Mesodermal cell (in vitro differentiated cells): Measurements from ENCODE around the gene MPPED1.

Source experiments
- H3K27ac ChIP-seq: 2 replicates; pipeline ENCODE4 v1.7.0; 2013; ENCODE audit warnings: mild to moderate bottlenecking, low read depth, low read length, moderate library complexity; ENCODE audit not compliant: severe bottlenecking
- H3K36me3 ChIP-seq: 2 replicates; pipeline ENCODE4 v1.7.1; 2013; ENCODE audit warnings: mild to moderate bottlenecking, low read length, moderate library complexity; ENCODE audit not compliant: control insufficient read depth, insufficient read depth
- H3K4me1 ChIP-seq: one replicate; pipeline ENCODE4 v1.7.1; 2013; ENCODE audit warnings: mild to moderate bottlenecking, low read length; ENCODE audit not compliant: insufficient read depth, control insufficient read depth, poor library complexity, severe bottlenecking
- H3K4me3 ChIP-seq: 2 replicates; pipeline ENCODE4 v1.7.0; 2013; ENCODE audit warnings: low read length, control low read depth, mild to moderate bottlenecking; ENCODE audit not compliant: insufficient read depth, poor library complexity, severe bottlenecking; ENCODE audit errors: extremely low read depth
- H3K9me3 ChIP-seq: 2 replicates; pipeline ENCODE4 v1.7.1; 2013; ENCODE audit warnings: mild to moderate bottlenecking, low read length, moderate library complexity; ENCODE audit not compliant: control insufficient read depth
- WGBS, 2 experiments: methylation state at CpG; one replicate each; pipeline ENCODE4 v1.1.5; 2013; ENCODE audit warnings: missing lambda C conversion rate in 2 of 2; ENCODE audit not compliant: insufficient coverage in 2 of 2; 5-methylcytosine and 5-hydroxymethylcytosine counted together

Gene MPPED1

DNA sequence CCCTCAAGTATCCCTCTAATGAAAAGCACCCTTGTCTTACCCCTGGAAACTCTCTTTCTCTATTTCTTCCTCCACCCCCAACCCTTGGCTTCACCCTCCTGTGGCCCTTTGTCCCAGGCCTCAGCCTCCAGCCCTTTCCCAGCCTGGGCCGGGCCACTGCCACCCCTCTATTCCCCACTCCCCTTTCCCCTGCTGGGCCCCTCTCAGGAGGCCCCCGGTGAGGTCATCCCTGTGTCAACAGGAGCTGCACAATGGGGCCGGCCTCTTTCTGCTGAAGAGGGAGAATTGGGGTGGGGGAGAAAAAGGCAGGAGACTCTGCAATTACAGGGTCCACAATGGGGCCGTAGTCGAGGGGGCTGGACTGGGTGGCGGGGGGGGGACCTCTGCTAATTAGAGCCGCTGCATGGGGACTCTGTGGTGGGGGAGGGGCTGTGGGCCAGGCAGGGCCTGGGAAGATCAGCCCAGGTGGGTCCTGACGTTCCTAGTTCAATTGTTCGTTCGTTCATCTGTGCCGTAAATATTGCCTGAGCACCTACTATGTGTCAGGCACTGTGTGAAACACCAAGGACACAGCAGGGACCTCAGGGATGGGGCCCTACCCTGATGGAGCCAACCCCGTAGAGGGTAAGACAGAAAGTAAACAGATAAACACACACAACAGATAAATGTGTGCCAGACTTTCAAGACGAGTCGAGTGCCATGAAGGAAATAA, 18.5 kb upstream of the MPPED1 start:
- H3K9me3 ChIP-seq = no peaks in the 10 kb centered on the region
- peaks cover 2% of the 10 kb centered on the region for H3K4me1 ChIP-seq
- no peak overlapping the region for H3K4me3 ChIP-seq
- no peak overlapping the region for H3K27ac ChIP-seq
- no peaks in the 10 kb centered on the region for H3K36me3 ChIP-seq
- WGBS, 2 experiments = 80 to 88% methylated on average over 5 to 11 of the region's 14 CpGs

DNA sequence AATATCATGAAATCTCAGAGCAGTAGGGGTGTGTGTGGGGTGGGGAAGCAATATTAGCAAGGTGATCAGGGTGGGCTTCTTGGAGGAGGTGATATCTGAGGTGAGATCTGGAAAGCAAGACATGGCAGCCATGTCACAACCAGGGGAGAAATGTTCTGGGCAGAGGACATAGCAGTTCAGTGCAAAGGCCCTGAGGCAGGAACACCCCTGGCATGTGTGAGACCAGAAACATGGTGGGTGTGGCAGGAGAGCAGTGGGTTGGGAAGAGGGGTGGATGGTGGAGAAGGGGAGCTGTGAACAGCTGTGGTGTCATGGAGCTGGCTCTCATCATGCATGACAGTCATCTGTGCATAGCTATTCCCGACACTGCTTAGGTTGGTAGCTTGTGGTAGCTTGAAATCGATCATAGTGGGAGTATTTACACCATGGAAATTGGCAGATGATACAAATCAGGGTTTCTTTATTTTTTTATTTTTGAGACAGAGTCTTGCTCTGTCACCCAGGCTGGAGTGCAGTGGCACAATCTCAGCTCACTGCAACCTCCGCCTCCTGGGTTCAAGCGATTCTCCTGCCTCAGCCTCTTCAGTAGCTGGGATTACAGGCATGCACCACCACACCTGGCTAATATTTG, 17.9 kb upstream of the MPPED1 start:
- Histone ChIP-seq H3K36me3 (no peaks in the 10 kb centered on the region), H3K9me3 (no peaks in the 10 kb centered on the region), H3K4me1 (peaks cover 2% of the 10 kb centered on the region), H3K4me3 (no peak overlapping the region), H3K27ac (no peak overlapping the region)
- WGBS, 2 experiments = 100% methylated on average over 2 of the region's 4 CpGs

DNA sequence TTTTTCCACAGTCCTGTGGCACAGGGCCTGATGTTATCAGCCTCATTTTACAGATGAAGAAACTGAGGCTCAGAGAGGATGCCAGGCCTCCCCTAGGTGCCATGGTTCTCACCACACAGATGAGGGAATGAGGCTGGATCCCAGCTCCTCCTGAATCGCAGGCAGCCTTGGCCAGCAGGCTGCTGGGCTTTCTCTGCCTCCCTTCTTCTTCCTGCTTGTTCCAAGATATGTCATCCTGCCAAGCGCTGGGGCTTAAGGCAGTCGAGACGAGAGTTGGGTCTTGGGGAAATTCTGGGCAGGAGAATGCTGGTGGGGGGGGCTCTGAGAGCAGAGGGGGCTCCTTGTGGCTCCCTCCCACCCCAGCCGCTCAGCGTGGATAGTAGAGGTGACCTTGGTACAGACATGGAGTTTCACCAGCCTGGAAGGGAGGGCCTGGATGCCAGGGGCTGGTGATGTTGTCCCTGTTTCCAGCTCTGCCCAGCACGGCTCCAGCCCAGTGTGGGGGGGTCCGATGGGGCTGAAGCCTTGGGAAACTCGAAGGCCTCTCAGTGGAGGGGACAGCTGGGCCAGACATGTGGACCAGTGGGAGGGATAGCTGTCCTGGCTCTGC, 16.6 kb upstream of the MPPED1 start:
- Histone ChIP-seq H3K36me3 (no peaks in the 10 kb centered on the region), H3K27ac (no peak overlapping the region), H3K4me1 (peaks cover 2% of the 10 kb centered on the region), H3K4me3 (no peak overlapping the region), H3K9me3 (no peaks in the 10 kb centered on the region)
- 83 to 84% methylated on average over 5 to 6 of the region's 9 CpGs for WGBS, 2 experiments

DNA sequence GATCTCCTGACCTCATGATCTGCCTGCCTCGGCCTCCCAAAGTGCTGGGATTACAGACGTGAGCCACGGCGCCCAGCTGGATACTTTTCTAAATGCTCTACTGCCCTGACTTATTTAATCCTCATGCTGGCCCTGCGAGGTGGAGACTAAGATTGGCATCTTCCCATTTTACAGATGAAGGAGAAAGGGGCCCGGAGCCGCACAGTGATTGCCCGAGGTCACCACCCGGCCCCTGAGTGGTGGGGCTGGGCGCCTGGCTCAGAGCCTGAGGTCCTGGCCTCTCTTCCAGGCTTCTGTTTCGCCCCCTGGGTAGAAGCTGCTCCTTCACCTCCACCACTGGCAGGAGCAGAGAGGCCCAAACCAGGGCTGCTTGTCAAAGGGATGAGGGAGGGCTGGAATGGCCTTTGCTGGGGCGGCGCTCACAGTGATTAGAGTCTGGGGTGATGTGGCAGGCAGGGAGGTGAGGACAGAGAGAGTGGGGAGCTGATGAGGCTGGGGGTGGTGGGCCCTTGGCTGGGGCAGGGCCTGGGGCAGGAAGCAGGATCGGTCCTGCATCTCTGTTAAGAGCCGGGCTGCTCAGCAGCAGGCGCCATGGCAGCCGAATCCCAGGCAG, 15.4 kb upstream of the MPPED1 start:
- no peaks in the 10 kb centered on the region for H3K9me3 ChIP-seq
- peaks cover 2% of the 10 kb centered on the region for H3K4me1 ChIP-seq
- H3K27ac ChIP-seq = no peak overlapping the region
- H3K4me3 ChIP-seq = no peak overlapping the region
- no peaks in the 10 kb centered on the region for H3K36me3 ChIP-seq
- whole genome bisulfite sequencing, 2 experiments = 91 to 94% methylated on average over 11 to 15 of the region's 17 CpGs

DNA sequence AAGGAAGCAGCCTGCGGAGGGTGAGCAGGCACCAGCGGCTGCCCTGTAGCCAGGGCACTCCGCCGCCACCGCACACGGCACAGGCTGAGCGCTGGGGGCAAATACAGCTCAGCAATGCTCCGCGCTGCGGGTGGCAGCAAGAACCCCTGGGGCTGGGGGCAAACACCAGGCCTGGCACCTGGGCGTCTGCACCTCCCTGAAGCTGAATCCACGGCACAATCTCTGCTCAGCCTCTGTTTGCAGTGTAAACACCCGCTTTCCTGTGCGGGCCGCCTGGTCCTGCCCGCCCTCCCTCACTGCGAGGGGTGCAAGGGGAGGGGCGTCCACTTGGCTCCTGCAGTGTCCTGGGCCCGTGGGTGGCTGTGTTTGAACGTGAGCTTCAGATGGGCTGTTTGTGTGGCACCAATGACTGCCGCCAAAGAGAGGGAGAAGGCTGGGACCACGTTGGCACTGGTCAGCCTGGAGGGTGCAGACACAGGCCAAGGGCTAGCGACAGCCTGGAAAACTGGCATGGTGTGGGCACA, 14.8 kb upstream of the MPPED1 start:
- Histone ChIP-seq H3K27ac (no peak overlapping the region), H3K4me3 (no peak overlapping the region), H3K4me1 (peaks cover 2% of the 10 kb centered on the region), H3K9me3 (no peaks in the 10 kb centered on the region), H3K36me3 (no peaks in the 10 kb centered on the region)
- 93% methylated on average over 23 of the region's 23 CpGs for WGBS, 2 experiments

DNA sequence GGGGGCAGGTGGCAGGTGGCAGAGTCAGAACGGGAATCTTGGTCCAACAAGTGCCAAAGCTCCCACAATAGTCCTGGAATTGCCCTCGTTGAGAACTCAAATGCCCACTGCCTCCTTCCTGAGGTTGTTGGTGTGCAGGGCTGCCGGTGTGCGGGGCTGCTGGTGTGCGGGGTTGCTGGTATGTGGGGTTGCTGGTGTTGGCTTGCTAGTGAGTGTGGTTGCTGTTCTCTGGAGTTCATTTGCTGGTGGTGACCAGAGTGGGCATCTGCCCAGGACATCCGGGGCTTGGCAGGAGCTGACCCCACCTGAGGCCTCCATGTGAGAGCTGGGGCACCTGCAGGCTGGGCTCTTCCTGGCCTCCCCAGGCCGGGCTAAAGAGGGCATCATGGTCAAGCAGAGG, 14.0 kb upstream of the MPPED1 start:
- Histone ChIP-seq H3K27ac (no peak overlapping the region), H3K36me3 (no peaks in the 10 kb centered on the region), H3K9me3 (no peaks in the 10 kb centered on the region), H3K4me1 (peaks cover 2% of the 10 kb centered on the region), H3K4me3 (no peak overlapping the region)
- WGBS, 2 experiments = 86 to 100% methylated on average over 1 to 5 of the region's 7 CpGs

DNA sequence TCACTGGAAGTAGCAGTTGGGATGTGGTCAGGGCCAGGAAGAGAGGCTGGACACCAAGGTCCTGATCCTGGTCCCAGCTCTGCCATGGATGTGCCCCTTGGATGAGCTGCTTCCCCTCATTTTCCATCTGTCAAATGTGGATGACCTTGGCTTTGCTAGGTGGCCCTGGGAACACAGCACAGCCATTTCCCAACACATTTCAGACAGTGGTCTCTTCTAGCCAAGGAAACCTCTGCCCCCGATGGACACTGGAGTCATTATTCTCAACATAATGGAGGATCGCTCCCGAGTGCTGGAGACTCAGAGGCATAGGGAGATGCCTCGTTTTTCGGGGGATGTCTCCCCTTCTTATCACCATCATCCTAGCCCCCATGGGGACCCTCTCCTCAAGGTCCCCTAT, 13.6 kb upstream of the MPPED1 start:
- WGBS, 2 experiments = 76 to 85% methylated on average over 3 to 5 of the region's 5 CpGs
- Histone ChIP-seq H3K36me3 (no peaks in the 10 kb centered on the region), H3K4me3 (no peak overlapping the region), H3K9me3 (no peaks in the 10 kb centered on the region), H3K4me1 (no peaks in the 10 kb centered on the region), H3K27ac (no peak overlapping the region)

DNA sequence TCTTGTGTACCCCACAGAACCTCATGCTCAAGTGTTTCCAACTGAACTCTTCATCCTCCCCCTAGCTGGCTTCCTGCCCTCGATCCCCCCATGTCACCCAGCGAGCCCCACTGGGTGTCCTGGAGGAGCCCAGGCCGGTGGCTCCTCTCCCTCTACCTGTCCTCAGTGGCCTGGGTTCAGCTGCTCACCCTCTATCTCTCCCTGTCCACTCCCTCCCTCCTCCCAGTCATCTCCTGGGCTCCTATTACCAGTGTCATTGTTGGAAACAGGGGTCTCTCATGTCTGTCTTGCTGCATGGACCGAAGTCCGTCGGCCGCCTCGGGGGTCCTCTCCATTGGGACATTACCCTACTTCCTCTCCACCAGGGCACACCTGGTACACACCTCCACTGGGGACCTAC, 12.9 kb upstream of the MPPED1 start:
- H3K9me3 ChIP-seq = no peaks in the 10 kb centered on the region
- no peak overlapping the region for H3K4me3 ChIP-seq
- no peaks in the 10 kb centered on the region for H3K4me1 ChIP-seq
- H3K36me3 ChIP-seq = no peaks in the 10 kb centered on the region
- H3K27ac ChIP-seq = no peak overlapping the region
- 82 to 86% methylated on average over 3 to 8 of the region's 8 CpGs for WGBS, 2 experiments

DNA sequence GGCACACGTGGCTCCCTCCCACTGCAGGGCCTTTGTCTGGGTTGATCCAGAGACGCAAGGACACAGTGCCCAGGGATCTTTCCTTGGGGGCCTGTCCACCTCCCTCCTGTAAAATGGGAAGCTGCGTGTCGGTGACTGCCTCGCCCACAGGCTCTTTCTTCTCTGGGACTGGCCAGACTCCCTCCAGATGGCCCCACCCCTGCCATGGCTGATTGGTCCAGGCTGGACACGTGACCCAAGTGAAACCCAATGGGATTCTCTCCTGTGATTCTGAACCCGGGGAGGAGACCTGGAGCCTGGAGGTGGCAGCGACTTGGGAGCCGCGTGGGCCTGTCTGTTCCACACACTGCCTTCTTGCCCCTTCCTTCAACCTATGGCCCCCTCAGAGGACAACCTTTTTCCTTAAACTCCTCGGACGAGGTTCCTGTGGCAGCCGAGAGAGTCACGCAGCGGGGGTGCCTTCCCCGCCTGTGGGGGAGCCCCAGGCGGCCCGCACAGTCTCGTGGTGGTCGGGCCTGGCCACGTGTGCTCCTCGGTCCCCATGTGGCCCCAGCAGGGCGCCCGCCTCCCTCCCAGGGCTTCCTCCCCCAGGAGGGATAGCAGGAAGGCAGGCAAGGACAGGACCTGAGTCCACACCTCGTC, 12.4 kb upstream of the MPPED1 start:
- H3K27ac ChIP-seq = no peak overlapping the region
- no peaks in the 10 kb centered on the region for H3K9me3 ChIP-seq
- WGBS, 2 experiments = 90 to 93% methylated on average over 23 to 25 of the region's 25 CpGs
- no peaks in the 10 kb centered on the region for H3K4me1 ChIP-seq
- no peaks in the 10 kb centered on the region for H3K36me3 ChIP-seq
- no peak overlapping the region for H3K4me3 ChIP-seq

DNA sequence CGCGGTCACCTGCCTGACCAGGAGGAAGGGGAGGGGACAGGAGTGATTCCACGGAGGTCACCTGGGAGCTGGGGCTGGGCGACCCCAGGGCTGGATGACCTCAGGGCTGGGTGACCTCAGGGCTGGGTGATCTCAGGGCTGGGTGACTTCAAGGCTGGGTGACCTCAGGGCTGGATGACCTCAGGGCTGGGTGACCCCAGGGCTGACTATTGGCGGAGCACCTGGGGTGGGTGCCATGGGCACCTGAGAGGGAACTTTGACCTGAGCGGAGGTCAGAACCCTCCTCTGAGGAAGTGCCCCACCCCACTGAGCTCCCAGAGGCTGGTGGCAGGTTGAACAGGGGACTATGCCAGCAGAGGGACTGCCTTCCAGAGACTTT, 11.8 kb upstream of the MPPED1 start:
- Histone ChIP-seq H3K9me3 (no peaks in the 10 kb centered on the region), H3K4me3 (no peak overlapping the region), H3K4me1 (no peaks in the 10 kb centered on the region), H3K27ac (no peak overlapping the region), H3K36me3 (no peaks in the 10 kb centered on the region)
- 85 to 94% methylated on average over 6 of the region's 6 CpGs for WGBS, 2 experiments
